NK-92 (cell line): ENCODE results near the gene EMX1.

Experiments used
- DNase-seq: peaks from one replicate; lab custom pipeline; 2025; ENCODE audit not compliant: unreplicated experiment; lab: John Stamatoyannopoulos, UW

Gene EMX1

DNA sequence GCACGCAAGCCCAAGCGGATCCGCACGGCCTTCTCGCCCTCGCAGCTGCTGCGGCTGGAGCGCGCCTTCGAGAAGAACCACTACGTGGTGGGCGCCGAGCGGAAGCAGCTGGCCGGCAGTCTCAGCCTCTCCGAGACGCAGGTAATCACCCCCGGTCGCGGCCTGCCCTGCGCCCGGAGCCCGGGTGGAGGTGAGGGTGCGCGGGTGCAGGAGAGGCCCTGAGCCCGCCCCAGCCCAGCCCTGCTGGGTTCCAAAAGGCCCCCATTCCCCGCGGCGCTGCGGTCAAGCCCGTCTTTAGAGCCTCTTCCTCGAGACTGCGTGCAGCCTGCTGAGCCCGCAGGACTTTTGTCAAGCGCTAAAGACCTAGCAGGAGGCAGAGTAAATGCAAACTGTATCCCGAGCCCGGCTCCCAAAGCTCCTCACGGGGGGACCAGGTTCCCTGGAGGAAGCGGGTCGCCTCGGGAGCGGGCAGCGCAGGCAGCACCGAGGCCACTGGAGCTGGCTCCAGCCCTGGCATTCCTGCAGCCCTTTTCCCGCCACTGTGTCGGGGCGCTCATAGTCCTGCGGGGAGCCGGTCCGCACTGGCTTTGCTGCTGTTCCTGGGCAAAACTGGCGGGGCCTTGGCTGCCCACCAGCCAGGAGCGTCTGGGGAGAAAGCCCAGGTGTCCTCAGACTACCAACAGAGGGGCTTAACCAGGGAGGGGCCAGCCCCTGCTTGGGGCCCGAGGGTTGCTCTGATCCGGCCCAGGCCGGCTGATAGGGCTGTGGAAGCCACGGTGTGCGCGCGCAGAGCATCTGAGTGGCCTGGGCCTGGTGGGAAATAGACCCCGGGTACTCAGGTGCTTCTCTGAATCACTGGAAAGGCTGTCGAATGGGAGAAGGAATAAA lies 7.3 kb downstream of the EMX1 start:
- no peak for DNase-seq

DNA sequence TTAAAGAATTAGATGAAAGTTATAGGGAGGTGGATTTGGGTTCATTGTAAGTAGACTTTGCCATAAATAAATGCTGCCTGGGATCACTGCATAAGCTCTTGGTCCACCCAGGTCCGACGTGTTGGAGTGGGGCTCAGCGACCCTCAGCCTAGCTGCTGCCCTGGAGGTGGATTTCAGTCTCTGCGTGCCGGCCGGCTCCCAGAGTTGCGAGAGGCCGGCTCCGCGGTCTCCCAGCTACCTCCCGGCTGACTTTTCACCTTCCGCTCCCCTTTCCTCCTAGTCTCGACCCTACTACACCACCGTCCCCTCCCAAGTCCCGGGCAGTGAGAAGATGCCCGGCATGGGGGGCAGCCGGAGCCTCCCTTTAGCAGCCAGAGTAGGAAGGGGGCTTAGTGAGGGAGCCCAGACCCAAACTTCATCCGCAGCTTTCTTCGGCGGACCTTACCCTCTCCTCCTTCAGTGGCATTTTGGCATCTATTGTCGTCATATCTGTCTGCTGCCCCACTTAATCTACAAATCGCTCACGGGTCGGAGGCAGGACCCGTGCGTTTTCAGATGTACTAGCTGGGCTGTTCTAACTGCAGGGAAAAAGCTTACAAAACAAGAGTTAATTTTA lies 8.1 kb downstream of the EMX1 start:
- DNase-seq: no peak

DNA sequence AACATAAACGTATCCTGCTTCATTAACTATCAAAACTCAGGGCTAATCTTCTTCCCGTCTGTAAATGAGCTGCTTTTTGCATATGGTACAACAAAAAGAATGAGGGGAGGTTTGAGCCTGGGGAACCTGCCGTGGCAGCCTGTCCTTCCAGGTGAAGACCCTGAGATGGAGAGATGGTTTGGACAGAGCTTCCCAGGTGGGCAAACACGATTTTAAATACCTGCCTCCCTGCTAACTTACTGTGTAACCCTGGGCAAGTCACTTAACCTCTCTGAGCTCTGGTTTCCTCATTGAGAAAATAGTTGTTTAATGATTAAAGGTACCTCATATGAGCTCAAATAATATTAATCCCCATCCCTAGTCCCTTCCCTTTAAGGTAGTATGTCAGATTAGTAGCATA lies 9.0 kb downstream of the EMX1 start:
- DNase-seq: no peak

DNA sequence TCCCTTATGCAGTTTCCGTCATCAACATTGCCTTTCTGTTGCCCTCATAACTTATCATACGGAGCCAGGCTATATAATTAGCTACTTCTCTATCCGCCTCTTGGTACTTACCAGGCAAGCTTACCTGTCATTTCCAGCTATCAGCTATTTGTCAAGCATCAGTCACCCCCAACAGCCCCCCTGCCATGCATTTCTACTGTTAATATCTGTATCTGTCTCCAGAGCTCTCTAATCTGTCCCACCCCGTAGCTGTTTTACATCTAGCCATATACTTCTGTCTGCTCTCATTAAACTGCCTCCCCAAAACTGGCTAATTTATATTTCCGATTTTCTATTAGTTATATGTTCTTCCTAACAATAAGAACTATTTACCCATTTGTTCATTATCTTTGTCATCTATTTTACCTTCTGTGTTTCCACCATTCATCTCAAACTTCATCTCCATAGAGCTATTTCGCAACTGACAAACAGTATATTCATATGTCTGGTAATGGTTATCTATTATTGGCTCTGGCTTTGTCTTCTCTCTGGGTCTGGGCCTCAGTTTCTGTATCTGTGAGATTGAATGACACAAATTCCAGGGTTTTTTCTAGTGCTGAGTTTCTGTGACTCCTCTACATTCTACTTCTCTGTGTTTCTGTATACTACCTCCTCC lies 9.6 kb downstream of the EMX1 start:
- DNase-seq: no peak

DNA sequence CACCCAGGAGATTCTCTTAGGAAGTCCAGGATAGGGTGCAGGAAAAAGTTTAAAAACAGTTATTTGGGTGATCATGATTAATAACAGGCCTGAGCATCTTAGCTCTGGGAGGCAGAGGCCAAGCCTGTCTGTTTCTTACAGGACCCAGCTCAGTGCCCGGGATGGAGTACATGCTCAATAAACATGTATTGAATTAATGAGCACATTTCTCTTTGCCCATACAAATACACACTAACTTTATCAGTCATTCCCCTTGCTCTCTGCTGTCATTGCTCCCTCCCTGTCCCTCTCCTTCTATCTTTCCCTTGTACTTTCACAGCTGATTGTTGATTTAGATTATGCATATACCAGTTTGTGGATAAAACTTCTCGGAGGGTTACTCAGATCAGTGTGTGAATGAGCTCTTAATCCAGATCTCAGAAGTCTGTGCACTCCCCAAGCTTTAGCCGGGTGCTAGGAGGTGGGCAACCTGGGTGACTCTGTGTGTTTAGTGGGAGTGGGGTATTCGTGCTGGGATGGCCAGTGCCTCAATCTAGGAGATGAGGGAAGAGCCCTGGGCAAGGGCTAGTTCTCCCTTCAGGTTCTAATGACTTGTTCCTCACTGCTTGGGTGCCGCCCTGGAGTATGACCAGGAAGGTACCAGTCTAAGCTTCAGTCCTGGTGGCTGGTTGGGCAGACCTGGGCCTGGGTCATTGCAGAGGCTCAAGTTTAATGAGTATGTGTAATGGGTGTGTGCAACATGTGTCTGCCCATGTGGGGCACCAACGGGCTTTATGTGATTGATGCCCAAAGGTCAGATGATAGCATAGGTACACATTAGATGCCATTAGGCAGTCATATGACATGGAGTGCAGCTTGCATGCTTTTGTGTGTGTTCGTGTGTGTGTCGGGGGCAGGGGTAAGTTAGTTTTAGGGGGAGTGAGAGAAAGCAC lies 10.6 kb downstream of the EMX1 start:
- DNase-seq: no peak

DNA sequence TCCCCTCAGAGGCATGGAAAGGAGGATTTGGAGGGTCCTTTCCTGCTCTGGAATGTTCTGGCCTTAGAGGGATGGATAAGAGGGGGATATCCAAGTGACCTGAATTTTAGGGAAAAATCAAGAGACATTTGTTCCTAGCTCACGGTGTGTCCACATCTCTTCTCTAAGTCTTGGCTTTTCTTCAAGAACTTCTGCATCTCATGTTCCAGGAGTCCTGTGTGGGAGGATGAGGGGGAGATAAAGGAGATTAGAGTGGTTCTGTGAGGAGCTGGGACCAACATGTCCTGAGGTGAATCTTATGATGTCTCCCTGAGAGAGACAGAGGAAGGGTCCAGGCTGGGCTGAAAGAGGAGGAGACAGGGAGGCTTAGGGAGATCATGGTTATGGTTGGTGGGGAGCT lies 11.7 kb downstream of the EMX1 start:
- DNase-seq: no peak

DNA sequence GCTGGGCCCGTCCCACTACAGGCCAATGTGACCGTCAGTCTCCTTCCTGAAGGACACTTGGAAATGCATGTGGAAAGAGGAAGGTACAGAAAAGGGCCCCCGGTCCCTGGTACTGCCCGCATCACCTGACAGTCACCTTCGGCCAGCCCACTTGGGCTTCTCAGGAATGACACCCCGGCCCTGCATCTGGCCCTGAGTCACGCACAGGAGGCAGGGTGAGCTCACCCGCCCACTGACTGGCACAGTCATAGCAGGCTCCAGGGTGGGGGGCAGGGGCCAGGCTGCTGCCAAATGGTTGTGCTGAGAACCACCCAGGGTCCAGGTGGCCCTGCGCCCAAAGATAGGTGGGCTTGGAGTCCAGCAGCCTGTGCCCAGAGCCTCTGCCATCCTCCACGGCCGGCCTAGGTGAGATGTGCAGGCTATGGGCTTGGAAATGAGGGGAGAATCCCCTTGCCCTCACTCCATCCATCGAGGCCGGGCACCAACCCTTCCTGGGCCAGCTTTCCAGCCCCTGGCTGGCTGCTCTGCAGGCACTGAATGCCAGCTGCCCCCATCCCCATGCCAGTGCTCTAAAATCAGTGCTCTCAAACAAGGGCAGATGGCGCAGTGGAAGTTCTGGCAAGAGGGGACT lies 14.1 kb downstream of the EMX1 start:
- DNase-seq: no peak

DNA sequence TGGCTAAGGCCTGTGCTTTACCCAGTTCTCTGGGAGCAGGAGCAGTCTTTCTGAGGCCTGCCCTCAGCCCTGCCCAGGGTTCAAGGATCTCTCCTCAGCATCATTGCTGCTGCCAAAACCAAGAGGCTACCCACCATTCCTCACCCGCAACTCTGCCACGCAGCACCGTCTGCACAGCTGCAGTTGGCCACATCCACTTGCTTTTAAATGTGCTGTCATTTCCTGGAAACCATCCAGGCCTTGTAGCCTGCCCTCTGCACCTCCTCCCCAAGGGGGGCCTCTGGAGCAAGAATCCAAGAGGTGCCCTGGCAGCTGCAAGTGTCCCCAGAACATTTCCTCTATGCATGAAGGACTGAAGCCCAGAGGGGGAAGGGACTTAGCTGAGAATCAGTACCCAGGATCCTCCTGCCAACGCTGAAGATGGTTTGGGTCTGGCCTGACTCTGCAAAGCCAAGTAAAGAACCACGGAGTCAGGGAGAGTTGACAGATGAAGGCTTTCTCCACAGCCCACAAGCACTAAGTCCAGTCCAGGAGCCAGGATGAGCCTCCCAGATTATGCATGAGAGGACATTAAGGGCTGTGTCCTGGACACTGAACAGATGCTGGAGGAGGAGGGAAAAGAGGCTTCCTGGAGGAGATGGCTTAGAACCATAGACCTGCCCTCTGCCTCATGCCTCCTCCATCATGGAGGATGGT lies 14.9 kb downstream of the EMX1 start:
- no peak for DNase-seq

DNA sequence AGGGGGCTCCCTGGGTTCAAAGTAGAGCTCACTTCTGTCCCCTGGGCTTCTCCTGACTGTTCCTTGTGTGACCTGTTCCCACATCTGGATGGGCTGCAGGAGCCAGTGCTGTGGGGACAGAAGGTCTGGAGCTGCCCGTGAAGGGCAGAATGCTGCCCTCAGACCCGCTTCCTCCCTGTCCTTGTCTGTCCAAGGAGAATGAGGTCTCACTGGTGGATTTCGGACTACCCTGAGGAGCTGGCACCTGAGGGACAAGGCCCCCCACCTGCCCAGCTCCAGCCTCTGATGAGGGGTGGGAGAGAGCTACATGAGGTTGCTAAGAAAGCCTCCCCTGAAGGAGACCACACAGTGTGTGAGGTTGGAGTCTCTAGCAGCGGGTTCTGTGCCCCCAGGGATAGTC lies 15.5 kb downstream of the EMX1 start:
- no peak for DNase-seq

DNA sequence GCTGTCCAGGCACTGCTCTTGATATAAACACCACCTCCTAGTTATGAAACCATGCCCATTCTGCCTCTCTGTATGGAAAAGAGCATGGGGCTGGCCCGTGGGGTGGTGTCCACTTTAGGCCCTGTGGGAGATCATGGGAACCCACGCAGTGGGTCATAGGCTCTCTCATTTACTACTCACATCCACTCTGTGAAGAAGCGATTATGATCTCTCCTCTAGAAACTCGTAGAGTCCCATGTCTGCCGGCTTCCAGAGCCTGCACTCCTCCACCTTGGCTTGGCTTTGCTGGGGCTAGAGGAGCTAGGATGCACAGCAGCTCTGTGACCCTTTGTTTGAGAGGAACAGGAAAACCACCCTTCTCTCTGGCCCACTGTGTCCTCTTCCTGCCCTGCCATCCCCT lies 15.9 kb downstream of the EMX1 start:
- no peak for DNase-seq

DNA sequence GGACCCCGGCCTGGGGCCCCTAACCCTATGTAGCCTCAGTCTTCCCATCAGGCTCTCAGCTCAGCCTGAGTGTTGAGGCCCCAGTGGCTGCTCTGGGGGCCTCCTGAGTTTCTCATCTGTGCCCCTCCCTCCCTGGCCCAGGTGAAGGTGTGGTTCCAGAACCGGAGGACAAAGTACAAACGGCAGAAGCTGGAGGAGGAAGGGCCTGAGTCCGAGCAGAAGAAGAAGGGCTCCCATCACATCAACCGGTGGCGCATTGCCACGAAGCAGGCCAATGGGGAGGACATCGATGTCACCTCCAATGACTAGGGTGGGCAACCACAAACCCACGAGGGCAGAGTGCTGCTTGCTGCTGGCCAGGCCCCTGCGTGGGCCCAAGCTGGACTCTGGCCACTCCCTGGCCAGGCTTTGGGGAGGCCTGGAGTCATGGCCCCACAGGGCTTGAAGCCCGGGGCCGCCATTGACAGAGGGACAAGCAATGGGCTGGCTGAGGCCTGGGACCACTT lies 16.4 kb downstream of the EMX1 start:
- no peak for DNase-seq

DNA sequence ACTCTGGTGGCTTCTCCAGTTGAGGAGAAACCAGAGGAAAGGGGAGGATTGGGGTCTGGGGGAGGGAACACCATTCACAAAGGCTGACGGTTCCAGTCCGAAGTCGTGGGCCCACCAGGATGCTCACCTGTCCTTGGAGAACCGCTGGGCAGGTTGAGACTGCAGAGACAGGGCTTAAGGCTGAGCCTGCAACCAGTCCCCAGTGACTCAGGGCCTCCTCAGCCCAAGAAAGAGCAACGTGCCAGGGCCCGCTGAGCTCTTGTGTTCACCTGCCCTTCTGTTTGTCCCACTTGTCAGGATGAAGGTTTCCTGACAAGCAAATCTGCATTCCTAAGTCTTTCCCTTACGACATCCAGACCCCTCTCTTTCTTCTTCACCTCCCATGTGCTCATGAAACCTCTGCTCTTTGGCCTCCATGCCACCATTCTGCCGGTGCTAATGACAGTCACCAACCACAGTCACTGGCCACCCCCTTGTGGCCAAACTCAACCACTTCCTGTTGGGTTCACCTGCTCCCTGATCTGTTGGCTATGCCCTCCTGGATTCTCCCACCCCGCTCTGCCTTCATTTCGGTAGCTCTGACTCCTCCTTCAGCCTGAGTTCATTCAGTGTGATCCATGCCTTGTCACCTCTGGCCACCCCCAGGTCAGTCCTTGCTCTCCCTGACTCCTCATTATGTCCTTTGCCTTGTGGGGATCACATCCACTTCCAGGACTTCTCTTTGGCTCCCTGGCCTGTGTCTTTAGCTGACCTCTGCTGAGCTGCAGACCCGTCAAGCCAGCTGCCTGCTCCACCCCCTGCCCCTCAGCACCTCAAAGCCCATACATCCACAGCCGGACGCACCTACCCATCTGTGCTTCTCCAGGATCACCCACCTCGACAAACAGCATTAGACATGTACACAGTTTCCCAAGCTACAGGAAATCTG lies 17.6 kb downstream of the EMX1 start:
- DNase-seq: no peak

DNA sequence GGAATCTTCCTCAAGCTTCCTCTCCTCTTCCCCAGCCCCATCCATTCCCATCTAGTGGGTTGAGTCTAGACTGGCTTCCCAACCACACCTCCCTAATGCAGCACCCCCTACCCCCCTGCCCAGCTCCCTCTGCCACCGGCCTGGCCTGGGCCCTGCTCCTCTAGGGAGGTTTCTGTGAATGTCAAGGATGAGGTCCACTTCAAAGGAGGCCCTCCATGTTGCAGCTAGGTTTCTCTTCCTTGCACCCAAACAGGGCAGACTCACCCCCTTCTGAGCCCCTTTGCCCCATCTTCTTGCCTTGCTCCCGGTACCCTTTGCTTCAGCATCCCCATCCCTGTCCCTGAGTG lies 18.3 kb downstream of the EMX1 start:
- no peak for DNase-seq

DNA sequence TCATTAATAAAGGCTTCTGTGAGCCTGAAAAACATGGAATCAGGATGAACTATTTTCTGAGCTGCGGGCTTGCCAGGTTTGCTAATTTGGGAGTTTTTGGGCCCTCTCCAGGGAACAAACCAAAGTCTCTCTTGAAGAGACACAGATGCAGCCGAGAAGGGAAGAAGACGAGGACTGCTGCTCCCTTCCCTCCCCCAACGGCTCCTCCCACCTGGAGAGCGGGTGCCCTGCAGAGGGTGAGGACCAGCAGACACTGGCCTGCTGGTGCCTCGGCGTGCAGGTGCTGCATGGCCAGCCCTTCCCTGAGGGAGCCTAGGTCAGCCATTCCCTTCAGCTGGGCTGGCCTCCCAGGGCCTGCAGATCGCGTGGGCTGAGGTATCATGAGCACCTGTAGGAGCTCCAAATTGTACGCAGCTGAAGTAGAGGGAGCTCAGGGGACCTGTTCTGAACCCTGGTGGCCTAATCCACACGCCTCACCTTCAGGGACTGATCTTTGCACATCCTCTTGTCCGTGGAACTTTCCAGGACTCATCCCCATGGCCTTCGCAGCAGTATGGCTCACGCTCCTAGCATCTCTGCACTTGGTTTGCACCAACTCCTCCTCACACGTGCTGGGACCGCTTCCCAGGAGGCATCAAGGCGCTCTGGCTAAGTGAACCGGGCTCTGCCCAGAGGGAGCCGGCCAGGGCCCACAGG lies 19.5 kb downstream of the EMX1 start:
- DNase-seq: no peak

DNA sequence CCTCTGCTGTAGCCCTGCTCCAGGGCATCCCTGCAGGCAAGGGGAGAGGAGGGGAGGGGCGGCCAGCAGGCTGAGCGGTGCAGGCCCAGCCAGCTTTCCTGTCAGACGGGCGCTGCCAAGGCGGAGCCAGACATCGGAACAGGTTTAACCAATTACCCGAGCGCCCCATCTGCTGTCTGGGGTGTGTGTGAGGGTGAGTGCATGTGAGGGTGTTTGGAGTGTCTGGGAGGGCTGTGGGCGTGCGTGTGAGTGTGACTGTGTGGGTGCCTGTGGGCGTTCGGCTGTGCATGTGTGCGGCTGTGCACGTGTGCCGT lies 20.0 kb downstream of the EMX1 start:
- no peak for DNase-seq

DNA sequence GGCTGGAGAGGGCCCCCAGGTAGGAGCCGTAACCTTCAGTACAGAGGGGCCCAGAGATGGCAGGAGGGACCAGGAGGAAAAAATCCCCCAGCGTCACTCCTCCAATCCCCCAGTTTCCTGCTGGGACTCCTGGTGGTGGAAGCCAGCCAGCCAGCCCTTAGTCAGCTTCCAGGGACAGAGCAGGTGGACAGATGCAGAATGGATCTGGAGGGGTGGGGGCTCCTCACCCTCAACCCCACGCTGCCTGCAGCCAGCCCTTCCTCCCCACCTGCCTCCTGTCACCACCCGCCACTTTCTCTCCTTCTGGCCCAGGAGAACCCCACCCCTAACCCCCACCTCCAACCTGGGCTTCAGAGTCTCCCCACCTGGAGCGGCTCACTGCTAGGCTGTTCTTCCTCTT lies 21.1 kb downstream of the EMX1 start:
- DNase-seq: no peak

DNA sequence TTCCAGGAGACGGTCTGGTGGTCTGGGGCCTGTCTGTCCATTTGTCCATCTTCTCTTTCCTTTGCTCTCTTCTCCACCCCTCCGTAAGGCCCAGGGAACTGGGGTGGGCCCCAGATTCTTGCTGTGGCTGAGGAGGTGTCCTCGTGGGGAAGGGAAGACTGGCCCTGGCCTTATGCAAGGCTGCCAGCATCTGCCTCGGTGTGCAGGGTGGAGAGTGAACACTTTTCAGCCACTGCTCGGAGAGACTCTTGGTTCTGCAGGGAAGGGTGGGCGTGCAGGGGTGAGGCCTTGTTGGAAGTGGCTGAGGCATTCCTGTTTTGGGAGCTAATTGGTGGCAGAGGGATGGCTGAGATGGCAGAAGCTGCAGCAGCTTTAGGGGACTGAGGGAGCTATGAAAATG lies 23.0 kb downstream of the EMX1 start:
- DNase-seq: no peak

DNA sequence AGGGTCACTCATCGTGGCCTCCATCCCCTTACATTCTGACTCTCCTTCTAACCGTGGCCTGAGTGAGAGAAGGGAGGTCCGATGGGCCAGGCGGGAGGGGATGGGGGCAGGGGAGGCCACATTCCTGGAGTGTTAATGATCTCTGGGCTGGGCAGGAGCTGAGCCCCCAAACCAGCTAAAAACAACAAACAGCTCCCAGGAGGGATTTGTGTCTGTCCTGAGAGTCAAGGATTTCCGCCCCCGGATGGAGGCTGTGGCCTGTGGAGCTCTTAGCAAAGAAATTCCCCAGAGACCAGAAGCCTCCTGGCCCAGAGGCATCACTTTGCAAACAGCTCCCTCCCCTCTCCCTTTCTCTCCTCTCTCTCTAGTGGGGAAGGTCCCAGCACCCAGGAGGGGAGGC lies 23.5 kb downstream of the EMX1 start:
- no peak for DNase-seq

DNA sequence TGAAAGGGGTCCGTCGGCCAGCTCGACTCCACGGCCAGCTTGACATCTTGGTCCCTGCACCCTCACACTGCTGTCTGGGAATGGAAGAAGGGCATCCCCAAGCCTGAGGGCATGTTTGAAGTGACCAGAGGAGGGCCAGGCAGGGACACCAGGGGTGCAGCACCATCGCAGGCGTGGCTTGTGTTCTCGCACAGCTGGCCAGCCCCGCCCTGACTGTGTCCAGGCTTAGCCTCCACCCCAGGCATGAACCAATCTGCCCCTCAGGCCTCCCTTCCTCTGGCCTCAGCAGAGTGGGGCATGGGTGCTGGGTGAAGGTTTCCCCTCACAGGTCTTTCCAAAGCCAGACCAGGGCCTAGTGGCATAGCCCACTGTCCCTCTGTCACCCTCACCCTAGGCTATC lies 25.0 kb downstream of the EMX1 start:
- DNase-seq: no peak
